GM18517 (cell line): ENCODE results near the gene GRN.
A peak's percentile ranks its signal among the peaks of the same experiment; 100 is the strongest.

Experiments
- ATAC-seq: cut with Tn5 transposase; IDR thresholded peaks from one replicate; pipeline ENCODE4 v1.9.1; 2021; ENCODE audit warnings: mild to moderate bottlenecking, moderate library complexity; ENCODE audit not compliant: unreplicated experiment

The GRN gene

DNA sequence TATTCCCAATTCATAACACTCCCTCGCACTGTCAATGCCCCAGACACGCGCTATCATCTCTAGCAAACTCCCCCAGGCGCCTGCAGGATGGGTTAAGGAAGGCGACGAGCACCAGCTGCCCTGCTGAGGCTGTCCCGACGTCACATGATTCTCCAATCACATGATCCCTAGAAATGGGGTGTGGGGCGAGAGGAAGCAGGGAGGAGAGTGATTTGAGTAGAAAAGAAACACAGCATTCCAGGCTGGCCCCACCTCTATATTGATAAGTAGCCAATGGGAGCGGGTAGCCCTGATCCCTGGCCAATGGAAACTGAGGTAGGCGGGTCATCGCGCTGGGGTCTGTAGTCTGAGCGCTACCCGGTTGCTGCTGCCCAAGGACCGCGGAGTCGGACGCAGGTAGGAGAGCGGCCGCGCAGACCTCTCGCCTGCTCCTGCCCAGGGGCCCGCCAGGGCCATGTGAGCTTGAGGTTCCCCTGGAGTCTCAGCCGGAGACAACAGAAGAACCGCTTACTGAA lies at the start of gene GRN:
GRN (plus strand) TSS at position 364 of the 515 bp plus-strand sequence. CDS start 3,863 bp downstream, outside the sequence.
- ATAC-seq = peak; percentile 55

DNA sequence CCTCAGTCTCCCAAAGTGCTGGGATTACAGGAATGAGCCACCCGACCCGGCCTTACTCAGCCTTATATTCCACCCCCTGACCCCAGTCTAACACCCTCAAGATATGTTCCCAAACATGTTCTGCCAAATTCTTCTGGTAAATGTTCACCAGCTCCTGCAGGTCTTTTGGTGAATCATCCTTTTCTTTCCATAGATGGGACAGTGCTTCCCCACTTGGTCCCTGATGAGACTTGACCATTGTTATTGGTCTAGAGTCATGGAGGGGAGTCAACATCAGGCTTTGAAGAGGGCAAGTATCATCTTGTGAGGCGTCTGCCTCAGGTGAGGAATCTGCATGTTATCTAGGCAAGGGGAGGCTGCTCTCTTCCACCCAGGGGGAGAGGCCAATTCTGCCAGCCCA lies 47.1 kb upstream of the GRN start:
- ATAC-seq = no peak

GRCh38 chr17:44304651-44305050 lies 40.5 kb upstream of the GRN start:
- no peak for ATAC-seq

- no peak for ATAC-seq
These were observed 37.5 kb upstream of the GRN start for GRCh38 chr17:44307387-44308186.

- ATAC-seq = no peak
These were observed 36.7 kb upstream of the GRN start, which contains the start of gene RUNDC3A for GRCh38 chr17:44308320-44308818. RUNDC3A (plus strand) TSS chr17:44308601; CDS start chr17:44308833, 232 bp downstream.

DNA sequence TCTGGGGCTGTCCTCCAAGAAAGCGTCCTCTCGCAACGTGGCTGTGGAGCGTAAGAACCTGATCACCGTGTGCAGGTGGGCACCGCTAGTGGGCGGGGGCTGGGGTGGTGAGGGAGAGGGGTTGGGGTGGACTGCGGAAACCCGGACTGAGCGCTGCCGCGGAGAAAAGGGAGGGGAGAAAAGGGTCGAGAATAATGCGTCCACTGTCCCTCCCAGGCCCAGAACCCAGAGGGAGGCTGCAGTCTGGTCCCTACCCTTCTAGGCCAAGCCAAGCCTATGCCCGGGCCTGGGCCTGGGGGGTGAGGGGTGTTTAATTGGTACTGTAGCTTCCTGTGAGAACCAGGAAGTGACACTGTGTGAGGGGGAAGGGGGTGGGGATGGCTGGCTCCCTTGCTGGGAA lies 36.2 kb upstream of the GRN start:
- ATAC-seq = no peak

GRCh38 chr17:44309472-44309871 lies 35.6 kb upstream of the GRN start:
- no peak for ATAC-seq

GRCh38 chr17:44310188-44310587 lies 34.9 kb upstream of the GRN start:
- no peak for ATAC-seq

DNA sequence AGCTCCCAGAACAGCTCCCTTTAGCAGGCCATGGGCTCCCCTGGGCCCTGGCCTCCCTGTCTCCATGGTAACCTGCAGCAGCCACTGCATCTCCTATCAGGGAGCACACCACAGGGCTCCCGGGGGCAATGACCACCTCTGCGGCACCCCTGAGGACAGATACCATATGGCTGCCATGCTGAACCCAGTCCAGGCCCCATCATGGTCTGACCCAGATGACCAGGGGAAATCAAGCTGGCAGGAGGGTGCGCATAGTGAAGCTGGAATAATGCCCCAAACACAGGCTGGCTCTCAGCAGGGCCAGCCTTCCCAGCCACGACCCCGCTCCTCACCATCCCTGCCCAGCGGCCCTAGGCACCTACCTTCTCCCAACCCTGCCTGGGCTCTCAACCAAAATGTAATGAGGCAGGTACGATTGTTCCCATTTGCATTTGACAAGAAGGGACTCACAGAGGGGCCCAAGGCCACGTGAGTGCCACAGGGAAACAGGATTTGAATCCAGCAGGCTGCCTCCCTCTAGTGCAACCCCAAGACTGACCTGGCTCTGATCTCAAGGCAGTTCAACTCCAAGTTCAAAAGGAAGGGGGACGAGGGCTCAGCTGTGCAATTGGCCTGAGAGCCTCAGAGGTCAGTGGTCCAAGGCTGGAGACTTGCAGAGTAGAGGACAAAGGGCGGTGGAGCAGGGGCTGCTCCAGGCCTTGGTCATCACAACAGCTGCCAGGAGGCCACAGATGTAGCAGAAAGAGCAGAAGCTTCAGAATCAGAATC lies 34.3 kb upstream of the GRN start:
- no peak for ATAC-seq

- no peak for ATAC-seq
These were observed 33.4 kb upstream of the GRN start for GRCh38 chr17:44311562-44312181.

DNA sequence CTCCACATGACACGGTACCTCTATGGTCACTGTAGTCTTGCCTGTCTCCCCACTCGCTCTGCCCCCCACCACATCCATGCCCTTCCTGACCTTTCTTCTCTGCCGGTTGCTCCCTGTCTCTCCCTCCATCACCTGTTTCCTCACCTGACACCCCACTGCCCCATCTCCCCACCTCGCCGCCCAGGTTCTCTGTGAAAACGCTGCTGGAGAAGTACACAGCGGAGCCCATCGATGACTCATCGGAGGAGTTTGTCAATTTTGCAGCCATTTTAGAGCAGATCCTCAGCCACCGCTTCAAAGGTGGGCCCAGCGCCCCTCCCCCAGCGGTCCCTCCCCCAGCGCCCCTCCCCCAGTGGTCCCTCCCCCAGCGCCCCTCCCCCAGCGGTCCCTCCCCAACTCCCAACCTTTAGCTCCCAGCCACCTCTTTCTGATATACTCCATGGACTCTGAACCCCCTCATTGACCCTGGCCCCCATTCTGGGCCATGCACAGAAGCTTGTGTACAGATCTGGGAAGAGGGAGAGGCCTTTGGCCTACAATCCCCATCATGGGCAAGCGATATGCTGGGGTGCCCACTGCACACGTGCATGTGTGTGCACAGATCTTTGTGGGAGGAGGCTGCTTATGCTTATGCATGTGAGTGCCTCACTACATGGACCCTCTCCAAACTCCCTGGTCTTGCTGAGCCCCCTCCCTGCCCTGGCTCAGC lies 32.6 kb upstream of the GRN start:
- no peak for ATAC-seq

GRCh38 chr17:44314031-44314430 lies 31.1 kb upstream of the GRN start:
- no peak for ATAC-seq

DNA sequence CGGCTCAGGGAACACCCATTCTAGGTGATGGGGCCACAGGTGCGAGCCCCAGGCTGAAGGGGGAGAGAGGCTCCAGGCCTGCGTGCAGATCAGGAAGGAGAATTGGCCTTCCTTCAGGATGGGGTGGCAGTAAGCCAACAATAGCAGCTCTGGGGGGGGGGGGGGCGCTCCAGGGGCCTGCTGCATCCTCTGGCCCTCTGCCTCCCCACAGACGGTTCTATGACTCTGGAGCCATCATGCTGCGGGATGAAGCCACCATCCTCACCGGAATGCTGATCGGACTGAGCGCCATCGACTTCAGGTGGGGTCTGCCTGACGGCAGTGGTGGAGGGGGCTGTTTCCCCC lies 30.6 kb upstream of the GRN start:
- ATAC-seq = no peak

GRCh38 chr17:44314869-44315661 lies 30.0 kb upstream of the GRN start:
- no peak for ATAC-seq

DNA sequence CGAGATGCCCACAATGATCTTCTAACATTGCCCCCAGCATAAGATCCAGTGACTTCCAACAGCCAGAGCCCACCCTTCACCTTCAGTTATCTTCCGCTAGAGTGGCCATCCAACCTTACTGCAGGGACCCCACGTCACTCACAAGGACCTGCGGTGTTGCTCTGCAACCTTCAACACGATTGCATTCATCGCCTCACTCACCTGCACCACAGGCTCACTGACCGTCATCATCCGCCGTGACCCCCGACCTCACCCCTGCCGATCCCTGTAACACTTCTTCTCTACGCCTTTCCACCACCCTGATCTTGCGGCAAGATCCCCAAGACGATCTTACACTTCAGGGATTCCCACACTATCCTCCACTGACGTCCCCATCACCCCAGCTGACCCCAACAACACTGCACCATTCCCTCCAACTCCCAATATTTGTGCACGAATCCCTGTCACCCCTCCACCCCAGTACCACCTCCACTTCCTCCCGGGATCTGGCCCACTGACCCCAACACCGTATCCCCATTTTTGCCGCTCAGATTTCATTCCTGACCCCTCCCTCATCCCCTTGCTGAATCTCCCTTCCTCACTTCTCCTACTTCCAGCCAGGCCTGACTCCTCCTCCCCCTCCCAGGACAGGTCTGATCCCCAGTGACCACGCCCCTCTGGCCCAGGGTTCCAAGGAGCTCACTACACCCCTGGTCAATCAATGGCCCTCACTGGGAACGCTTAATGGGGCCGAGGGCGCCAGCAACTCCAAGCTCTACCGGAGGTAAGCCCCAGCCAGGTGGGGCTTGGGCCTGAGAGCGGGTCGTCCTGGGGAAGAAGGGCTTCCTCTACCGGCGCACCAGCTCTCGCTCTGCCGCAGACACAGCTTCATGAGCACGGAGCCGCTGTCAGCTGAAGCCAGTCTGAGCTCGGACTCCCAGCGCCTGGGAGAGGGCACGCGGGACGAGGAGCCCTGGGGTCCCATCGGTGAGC lies 29.1 kb upstream of the GRN start:
- no peak for ATAC-seq

- no peak for ATAC-seq
These were observed 27.6 kb upstream of the GRN start for GRCh38 chr17:44317545-44317944.

GRCh38 chr17:44318077-44318892 lies 26.8 kb upstream of the GRN start:
- no peak for ATAC-seq

- no peak for ATAC-seq
These were observed 25.0 kb upstream of the GRN start for GRCh38 chr17:44320066-44320465.
